Activated T-cell treated with anti-CD3 and anti-CD28 coated beads for 1 hour (primary cell): ENCODE measurements around the gene PRR30.
"Not testable (repeated sequence)": the region's sequence is repeated elsewhere in the genome, so short reads cannot be mapped to it uniquely, and the experiment has no call there.

Experiments used
- DNase-seq: peaks from one replicate; pipeline ENCODE4 v3.0.0-alpha.2; 2020; ENCODE audit warnings: low read depth

The PRR30 gene

DNA sequence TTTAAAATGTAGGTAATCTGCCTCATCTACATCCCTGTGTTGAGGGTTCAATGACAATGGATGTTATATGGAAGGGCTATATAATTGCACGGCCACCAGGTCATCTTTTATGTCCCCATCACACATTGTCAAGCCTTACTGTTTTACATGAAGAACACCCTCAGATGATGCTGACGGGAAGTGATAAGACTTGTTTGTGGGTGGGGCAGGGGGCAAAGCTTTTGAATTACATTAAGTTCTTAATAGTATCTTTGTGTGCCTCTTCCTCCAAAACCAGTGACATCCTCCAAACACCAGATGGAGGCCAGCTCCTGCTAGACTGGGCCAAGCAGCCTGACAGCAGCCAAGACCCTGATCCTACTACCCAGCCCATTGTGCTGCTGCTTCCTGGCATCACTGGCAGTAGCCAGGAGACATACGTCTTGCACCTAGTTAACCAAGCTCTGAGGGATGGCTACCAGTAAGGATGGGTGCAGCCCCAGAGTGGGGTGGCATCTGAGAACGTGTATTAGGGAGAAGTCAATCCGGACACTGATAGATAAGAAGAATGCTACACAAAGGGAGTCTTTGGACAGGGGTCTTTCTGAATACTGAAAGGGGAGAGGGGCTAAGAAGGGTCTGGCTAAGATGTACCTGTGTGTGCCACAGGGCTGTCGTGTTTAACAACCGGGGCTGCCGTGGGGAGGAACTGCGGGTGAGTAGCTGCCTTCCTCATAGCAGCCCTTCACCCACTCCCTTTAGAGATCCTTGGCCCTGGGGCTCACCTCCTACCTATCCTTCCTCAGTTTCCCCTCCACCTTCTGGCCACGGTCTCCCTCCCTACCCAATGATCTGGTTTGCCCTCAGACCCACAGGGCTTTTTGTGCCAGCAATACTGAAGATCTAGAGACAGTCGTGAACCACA lies 10.3 kb downstream of the PRR30 start:
- no peak for DNase-seq

GRCh38 chr2:27127883-27128667 lies 11.1 kb downstream of the PRR30 start:
- DNase-seq, result no peak

GRCh38 chr2:27126252-27126710 lies 12.9 kb downstream of the PRR30 start:
- DNase-seq, result no peak

- no peak for DNase-seq
Observed at GRCh38 chr2:27125104-27125503, 14.1 kb downstream of the PRR30 start.

GRCh38 chr2:27123302-27124150 lies 15.7 kb downstream of the PRR30 start, which contains the start of gene ABHD1:
ABHD1 (plus strand) TSS chr2:27123815; CDS start chr2:27123949, 134 bp downstream.
- DNase-seq, result peak; percentile 50

GRCh38 chr2:27122791-27123190 lies 16.4 kb downstream of the PRR30 start:
- DNase-seq, result no peak

DNA sequence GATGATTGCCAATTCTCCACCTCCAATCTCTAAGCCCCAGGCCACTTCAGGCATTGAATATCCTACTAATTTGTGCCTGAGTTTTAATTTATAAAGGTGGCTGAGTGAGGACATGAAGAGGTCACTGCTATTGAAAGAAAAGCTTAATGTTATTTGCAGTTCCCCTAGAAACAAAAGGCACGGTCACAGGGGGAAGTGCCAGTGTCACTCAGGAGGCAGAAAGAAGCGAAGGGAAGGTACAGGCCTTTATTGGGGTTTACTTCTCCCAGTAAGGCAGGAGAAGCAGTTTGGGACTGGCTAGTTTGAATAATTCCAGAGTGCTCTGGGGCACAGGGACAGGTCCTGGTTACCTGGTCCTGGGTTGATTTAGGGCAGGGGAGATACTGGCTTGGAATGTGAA lies 17.3 kb downstream of the PRR30 start:
- no peak for DNase-seq

- DNase-seq, result not testable (repeated sequence)
Observed at GRCh38 chr2:27119330-27119670, 19.9 kb downstream of the PRR30 start.

DNA sequence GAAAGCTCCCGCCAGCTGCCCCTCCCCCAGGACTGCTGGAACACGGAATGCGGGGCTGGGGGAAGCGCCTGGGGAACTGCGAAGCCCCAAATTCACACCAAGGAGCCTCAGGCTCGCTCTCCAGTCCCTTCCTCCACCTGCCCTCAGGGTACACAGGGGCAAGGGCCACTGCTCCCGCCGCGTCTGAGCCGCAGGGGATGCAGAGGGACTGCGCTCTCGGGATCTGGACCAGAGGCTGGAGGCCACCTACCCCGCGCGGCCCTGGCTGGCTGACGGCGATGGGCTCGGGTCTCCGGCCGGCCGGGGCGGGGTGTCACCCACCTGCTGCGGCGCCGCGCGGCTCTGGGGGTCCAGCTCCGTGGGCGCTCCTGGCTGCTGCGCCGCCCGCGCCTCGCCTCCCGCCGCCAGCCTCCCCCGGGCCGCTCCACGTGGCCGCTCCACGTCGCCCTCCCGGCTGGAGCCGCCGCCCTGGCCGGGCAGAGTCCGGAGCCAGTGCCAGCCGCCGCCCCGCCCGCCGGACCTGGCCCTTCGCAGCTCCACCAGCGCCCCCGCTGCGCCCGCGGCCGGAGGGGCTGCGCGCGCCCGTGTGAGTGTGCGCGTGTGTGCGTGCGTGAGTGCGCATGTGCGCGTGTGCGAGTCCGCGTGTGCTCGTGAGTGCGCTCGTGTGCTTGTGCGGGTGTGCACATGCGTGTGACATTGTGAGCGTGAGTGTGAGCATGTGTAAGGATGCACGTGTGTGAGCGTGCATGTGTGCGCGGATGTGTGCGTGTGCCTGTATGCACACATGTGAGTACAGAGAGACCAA lies 20.5 kb downstream of the PRR30 start, which contains the start of gene CGREF1:
TSS of gene CGREF1 (minus strand) at position 604 of the 805 bp plus-strand sequence. CDS start 14,762 bp downstream, outside the sequence.
- no peak for DNase-seq

DNA sequence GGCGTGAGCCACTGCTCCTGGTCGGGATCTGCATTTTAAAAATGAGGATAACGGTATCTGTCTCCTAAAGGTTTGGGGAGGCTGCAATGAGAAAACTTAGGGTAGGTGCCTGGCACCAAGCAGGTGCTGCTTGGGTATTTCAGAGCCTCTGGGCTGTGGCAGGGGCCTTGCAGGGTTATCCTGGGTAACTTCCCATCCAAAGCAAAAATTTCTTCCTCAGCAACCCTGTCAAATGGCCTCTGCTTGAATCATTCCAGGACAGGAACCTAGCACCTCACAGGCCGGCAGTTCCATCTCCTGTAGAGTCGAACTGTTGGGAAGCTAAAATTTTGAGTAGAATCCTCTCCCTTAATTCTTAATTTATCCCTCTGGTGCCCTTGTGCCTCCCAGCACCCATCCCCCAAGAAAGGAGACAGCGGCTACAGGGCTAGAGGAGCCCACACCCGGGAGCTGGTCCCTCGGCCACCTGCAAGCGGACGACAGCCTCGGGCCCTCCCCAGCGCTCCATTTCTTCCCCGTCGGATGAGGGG lies 21.1 kb downstream of the PRR30 start:
- DNase-seq, result no peak

DNA sequence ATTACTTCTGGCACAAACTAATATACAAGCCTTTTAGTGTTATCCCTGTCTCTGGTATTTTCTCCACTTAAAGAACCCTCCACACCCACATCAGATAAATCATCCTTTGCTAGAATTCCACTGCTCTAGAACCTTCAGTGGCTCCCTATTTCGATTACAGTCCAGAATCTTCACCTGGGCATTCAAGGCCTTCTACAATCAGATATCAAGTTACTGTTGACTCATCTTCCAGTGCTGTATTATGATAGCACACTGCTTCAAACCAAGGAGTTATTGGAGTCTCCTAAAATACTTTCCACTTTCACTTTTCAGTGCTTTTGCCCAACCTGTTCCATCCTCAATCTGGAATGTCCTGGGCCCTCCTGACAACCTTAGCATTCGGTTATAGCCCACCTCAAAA lies 23.7 kb downstream of the PRR30 start:
- no peak for DNase-seq

DNA sequence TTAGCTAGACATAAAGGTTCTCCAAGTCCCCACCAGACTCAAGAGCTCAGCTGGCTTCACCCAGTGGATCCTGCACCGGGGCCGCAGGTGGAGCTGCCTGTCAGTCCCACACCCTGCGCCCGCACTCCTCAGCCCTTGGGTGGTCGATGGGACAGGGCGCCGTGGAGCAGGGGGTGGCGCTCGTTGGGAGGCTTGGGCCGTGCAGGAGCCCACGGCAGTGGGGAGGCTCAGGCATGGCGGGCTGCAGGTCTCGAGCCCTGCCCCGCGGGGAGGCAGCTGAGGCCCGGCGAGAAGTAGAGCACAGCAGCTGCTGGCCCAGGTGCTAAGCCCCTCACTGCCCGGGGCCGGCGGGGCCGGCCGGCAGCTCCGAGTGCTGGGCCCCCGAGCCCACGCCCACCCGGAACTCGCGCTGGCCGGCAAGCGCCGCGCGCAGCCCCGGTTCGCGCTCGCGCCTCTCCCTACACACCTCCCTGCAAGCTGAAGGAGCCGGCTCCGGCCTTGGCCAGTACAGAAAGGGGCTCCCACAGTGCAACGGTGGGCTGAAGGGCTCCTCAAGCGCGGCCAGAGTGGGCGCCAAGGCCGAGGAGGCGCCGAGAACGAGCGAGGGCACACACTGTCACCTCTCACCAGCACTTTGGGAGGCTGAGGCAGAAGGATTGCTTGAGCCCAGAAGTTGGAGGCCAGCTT lies 27.7 kb downstream of the PRR30 start:
- not testable (repeated sequence) for DNase-seq

DNA sequence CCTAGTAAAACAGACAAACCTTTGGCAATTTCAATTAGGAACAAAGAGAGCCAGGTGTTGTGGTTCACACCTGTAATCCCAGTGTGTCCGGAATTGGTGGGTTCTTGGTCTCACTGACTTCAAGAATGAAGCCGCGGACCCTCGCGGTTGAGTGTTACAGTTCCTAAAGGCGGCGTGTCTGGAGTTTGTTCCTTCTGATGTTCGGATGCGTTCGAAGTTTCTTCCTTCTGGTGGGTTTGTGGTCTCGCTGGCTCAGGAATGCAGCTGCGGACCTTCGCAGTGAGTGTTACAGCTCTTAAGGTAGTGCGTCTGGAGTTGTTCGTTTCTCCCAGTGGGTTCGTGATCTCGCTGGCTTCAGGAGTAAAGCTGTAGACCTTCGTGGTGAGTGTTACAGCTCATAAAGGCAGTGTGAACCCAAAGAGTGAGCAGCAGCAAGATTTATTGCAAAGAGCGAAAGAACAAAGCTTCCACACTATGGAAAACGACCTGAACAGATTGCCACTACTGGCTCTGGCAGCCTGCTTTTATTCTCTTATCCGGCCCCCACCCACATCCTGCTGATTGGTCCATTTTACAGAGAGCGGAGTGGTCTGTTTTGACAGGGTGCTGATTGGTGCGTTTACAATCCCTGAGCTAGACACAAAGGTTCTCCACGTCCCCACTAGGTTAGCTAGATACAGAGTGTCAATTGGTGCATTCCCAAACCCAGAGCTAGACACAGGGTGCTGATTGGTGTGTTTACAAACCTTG lies 28.4 kb downstream of the PRR30 start:
- DNase-seq, result not testable (repeated sequence)

GRCh38 chr2:27109083-27109482 lies 30.1 kb downstream of the PRR30 start:
- no peak for DNase-seq

GRCh38 chr2:27108221-27108620 lies 31.0 kb downstream of the PRR30 start:
- no peak for DNase-seq

- no peak for DNase-seq
Observed at GRCh38 chr2:27105981-27106380, 33.2 kb downstream of the PRR30 start.

DNA sequence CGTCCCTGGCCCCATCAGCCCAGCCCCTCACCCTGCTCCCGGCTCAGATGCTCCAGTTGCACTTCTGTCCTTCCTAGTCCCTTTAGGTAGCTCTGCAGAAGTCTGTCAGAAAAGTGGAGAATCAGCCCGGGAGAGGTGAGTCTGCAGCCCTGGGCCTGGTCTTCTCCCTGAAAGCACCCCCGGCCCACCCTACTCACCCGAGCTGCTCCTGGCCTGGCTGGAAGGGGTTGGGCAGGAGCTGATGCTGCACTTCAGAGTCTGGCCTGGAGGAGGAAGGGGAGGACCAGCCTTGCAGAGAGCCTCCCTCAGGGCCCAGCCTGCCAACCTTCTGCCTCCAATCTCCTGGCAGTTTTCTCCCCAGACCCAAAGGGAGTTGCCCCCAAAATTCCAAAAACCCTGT lies 36.9 kb downstream of the PRR30 start:
- DNase-seq, result no peak

GRCh38 chr2:27100036-27100435 lies 39.2 kb downstream of the PRR30 start:
- no peak for DNase-seq

DNA sequence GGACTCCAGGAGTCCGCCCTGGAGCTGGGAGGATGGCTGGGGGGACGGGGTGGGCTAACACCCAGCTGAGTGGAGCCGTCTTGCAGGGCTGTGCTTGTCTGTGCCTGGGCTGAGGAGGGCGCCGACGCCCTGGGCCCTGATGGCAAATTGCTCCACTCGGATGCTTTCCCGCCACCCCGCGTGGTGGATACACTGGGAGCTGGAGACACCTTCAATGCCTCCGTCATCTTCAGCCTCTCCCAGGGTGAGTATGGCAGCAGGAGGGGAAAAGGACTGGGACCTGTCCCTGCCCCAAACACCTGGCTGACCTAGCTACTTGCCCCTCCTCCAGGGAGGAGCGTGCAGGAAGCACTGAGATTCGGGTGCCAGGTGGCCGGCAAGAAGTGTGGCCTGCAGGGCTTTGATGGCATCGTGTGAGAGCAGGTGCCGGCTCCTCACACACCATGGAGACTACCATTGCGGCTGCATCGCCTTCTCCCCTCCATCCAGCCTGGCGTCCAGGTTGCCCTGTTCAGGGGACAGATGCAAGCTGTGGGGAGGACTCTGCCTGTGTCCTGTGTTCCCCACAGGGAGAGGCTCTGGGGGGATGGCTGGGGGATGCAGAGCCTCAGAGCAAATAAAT lies 39.8 kb downstream of the PRR30 start:
- no peak for DNase-seq
